Measurements from ENCODE around the gene ICAM5. TPM values are rescaled to one million over a fixed set of nuclear protein-coding genes. Genes with fewer than 3 reads are reported as not detected.

The ICAM5 gene
- total RNA-seq, 1 experiment from 2014 or later = 19.2 TPM

DNA sequence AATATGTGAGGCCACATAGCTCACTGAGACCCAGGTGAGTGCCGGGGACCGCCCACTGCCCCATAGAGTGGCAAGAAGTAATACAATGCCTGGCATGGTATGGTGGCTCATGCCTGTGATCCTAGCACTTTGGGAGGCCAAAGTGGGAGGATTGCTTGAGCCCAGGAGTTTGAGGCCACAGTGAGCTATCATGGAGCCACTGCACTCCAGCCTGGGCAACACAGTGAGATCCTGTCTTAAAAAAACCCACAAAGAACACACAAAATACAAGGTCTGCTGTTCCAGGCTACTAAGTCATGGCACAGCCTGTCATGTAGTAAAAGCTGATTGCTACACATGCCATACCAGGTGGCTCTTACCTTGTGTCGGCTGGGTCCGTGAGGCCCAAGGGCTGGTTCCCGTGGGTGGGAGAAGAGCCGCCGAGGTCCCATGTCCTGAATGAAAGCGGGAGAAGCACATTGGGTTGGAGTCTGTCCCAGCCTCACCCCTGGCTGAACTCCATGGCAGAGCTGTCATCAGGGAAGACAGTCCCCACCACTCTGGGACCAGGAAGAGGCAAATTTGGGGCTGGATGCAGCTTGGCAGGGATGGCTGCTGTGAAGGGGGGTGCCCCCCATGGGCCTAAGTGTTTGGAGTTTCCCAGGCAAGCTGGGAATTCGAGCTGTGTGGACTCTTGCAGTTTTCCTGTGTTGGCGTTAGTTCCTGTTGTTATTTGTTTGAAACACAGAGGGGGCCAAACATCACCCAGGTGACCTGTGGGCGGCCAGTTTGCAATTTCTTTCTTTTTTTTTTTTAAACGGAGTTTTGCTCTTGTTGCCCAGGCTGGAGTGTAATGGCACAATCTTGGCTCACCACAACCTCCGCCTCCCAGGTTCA lies 29.3 kb downstream of the ICAM5 start:
- intact Hi-C loops (cut with micrococcal nuclease; ENCODE audit: unreplicated experiment) = no loop called here
- Histone ChIP-seq H3K4me3 (no peak overlapping the region), H3F3A (ENCODE audit: insufficient read depth, low read depth) (peaks cover 52% of the 10 kb centered on the region), H3K4me1 (replicated peaks; ENCODE audit: insufficient read depth) (peaks cover 14% of the 10 kb centered on the region), H3K36me3 (ENCODE audit: low read depth) (0 out of 2 replicates have a peak, but pooled peaks cover 3% of the 10 kb centered on the region), H4K20me1 (ENCODE audit: insufficient read depth) (peaks cover 7% of the 10 kb centered on the region), H2AFZ (no peak overlapping the region), H3K27ac (no peak overlapping the region), H3K79me2 (ENCODE audit: low read depth) (peaks cover 10% of the 10 kb centered on the region; the same call in 1 of the 2 replicates), H3K27me3 (ENCODE audit: insufficient read depth, low read depth) (no peaks in the 10 kb centered on the region), H3K9me3 (ENCODE audit: insufficient read depth, low read depth) (no peaks in the 10 kb centered on the region), H3K4me2 (no peak overlapping the region), H3K9me2 (ENCODE audit: insufficient read depth) (no peaks in the 10 kb centered on the region)
- ChIA-PET POLR2A (ENCODE audit: unreplicated experiment) (interaction anchor here (0.6 kb wide), 1 partner anchor 15 kb away, joined by 3 read pairs; no protein-coding TSS in a partner anchor), CTCF (interaction anchor here (0.5 kb wide), 1 partner anchor 146 kb away, joined by 3 read pairs; no protein-coding TSS in a partner anchor)
- TF ChIP-seq EZH2 (IDR thresholded peaks at IDR 0.05; ENCODE audit: low read depth) = no peak
- no peak for TF ChIP-seq CTCF (conservative IDR thresholded peaks at IDR 0.05)
- no peak for DNase-seq
- BruUV-seq (replicated peaks) = no TSS peak

- H3F3A ChIP-seq (ENCODE audit: insufficient read depth, low read depth) = peaks cover 41% of the 10 kb centered on the region; the same call in 1 of the 2 replicates
- CTCF ChIA-PET = no interaction called here
Measured at GRCh38 chr19:10320602-10321416, 31.1 kb downstream of the ICAM5 start.

More at GRCh38 chr19:10320602-10321416, 31.1 kb downstream of the ICAM5 start:
- peaks cover 8% of the 10 kb centered on the region; the same call in 1 of the 2 replicates for H3K36me3 ChIP-seq (ENCODE audit: low read depth)
- H3K79me2 ChIP-seq (ENCODE audit: low read depth) = no peaks in the 10 kb centered on the region
- no TSS peak for BruUV-seq (replicated peaks)
- peaks cover 5% of the 10 kb centered on the region for H3K4me1 ChIP-seq (replicated peaks; ENCODE audit: insufficient read depth)
- H2AFZ ChIP-seq = no peak overlapping the region
- POLR2A ChIA-PET (ENCODE audit: unreplicated experiment) = no interaction called here
- no peaks in the 10 kb centered on the region for H3K9me3 ChIP-seq (ENCODE audit: insufficient read depth, low read depth)
- no peaks in the 10 kb centered on the region for H3K9me2 ChIP-seq (ENCODE audit: insufficient read depth)
- no peak overlapping the region for H3K4me3 ChIP-seq
- no peaks in the 10 kb centered on the region for H3K27me3 ChIP-seq (ENCODE audit: insufficient read depth, low read depth)
- DNase-seq = no peak
- no peak overlapping the region for H3K4me2 ChIP-seq
- no peak overlapping the region for H3K27ac ChIP-seq
- TF ChIP-seq EZH2 (IDR thresholded peaks at IDR 0.05; ENCODE audit: low read depth) = no peak
- no peak for TF ChIP-seq CTCF (conservative IDR thresholded peaks at IDR 0.05)
- intact Hi-C loops (cut with micrococcal nuclease; ENCODE audit: unreplicated experiment) = no loop called here
- peaks cover 7% of the 10 kb centered on the region for H4K20me1 ChIP-seq (ENCODE audit: insufficient read depth)

Measured in PC-9 (cell line).